HG02943 (cell line): ENCODE measurements around the gene PRKAR1B.
A peak's percentile ranks its signal among the peaks of the same experiment; 100 is the strongest.

Experiments used
- ATAC-seq: cut with Tn5 transposase; IDR thresholded peaks from one replicate; pipeline ENCODE4 v1.9.1; 2021; ENCODE audit warnings: mild to moderate bottlenecking, low read depth, moderate library complexity; ENCODE audit not compliant: unreplicated experiment

Gene PRKAR1B

DNA sequence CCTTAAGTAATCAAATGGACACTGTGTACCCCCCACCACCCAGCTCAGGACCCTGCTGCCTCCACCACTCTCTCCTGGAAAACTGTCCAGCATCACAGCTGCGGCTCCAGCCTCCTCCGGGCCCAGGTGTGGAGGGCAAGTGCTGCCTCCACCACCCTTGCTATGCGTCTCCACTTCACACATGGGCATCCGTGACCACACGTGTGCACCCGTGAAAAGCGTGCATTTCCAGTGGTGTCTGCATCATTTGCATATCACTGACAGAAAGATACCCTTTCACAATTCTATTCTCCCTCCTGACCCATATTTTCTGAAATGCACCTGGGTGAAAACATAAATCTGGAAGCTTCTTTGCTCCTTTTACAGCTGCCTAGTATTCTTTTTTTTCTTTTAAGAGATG is 117.7 kb downstream of the PRKAR1B start:
- ATAC-seq, result no peak

GRCh38 chr7:608954-609353 is 118.1 kb downstream of the PRKAR1B start:
- ATAC-seq, result no peak

DNA sequence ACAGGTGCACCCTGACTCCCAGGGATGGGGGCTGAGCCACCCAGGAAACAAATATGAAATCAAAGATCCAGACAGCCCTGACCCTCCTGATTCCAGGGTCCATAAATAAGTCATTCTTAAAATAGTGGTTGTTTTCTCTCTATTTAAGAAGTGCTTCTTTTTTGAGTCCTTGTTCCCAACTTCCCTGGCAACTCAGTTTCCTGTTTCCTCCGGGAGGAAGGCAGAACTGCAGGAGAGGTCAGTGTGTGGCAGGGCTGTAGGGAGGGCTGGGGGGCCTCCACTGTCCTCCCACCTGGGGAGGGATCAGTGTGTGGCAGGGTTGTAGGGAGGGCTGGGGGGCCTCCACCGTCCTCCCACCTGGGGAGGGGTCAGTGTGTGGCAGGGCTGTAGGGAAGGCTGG is 118.7 kb downstream of the PRKAR1B start:
- no peak for ATAC-seq

DNA sequence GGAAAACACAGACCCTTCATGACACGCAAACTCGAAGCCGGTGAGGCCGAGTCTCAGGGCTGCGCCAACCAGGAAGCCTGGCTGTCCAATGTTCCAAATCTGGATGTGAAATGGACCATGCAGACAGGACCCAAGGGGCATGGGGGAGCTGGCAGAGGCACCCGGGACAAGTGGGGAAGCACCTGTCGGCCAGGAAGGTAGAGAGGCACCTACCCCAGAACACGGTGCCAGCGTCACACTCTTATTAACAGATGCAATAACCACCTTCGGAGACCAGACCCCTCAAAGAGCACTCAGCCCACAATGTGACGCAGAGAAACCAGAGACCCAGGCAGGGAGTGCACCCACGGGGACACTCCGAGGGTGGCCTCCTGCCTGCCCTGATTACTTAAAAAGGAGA is 119.1 kb downstream of the PRKAR1B start:
- no peak for ATAC-seq

DNA sequence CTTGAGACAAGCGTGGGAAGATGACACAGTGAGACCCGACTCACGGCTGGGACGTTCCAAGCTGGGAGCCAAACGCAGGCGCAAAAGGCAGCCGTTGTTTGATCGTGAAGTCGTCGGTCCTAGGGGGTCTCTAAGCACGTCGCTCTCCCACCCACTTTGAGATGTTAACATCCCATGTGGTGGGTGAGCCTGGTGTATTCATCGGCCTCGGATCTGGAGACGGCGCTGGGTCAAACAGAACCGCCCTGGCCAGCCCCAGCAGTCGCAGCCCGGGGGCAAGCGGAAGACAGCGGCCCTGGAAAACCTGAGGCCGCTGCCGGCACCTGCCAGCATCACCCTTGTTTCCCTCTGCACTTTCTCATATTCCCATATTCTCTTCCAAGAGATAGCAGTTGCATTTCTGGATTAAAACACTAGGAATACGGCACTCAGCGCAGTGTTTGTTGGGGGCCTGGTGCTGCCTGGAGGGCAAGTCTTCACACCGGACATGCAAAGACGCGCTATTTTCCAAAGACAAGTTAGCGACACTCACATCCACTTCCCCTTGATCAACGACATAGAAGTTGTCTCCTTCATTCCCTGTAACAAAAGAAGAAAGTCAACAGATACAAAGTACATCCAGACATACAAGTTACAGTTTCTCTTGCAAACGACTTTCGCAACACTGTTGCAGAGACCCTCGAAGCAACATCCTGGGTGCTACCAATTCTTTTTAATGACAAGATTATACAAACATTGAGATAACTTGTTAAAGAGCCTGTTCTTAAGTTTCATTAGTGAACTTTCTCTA is 121.2 kb downstream of the PRKAR1B start:
- no peak for ATAC-seq

- ATAC-seq, result no peak
Measured at GRCh38 chr7:604884-605531, 122.1 kb downstream of the PRKAR1B start.

- peak; percentile 68 for ATAC-seq
Measured at GRCh38 chr7:604001-604883, 122.8 kb downstream of the PRKAR1B start.

- no peak for ATAC-seq
Measured at GRCh38 chr7:603152-603951, 123.7 kb downstream of the PRKAR1B start.

DNA sequence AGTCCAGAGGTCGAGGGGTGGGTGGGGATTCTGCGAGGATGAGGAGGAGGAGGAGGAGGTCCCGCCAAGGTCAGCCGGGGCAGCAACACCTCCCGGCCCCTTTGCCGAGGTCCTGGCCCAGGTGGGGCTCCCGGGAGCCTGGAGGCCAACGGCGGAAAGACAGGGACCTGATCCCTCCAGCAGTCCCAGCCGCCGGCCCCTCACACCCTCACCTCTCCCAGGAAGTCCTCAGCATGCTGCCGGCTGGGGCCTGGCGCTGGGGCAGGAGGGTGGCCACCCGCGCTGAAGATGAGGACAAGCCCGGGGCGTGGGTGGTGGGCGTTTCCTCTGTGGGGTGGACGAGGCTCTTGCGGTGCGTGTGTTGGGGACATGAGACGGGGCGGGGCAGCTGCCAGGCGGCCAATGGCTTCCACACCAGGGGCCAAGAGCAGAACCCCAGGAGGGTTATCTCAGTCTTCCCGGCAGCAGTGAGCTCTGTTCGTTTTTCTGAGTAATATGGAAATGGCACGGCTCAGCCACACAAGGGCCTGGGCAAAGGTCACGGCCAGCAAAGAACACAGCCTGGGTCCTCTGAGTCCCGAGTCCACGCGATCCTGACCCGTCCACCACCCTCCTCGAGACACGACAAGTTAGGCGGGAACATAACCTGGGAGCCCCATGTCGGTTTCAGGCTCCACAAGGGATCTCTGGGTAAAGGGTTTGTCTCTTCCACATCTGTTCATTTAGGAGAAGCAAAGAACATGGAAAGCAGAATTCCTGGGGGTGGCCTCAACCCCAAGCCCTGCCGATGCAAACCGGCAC is 124.5 kb downstream of the PRKAR1B start:
- no peak for ATAC-seq

- ATAC-seq, result no peak
Measured at GRCh38 chr7:601595-602340, 125.3 kb downstream of the PRKAR1B start.

DNA sequence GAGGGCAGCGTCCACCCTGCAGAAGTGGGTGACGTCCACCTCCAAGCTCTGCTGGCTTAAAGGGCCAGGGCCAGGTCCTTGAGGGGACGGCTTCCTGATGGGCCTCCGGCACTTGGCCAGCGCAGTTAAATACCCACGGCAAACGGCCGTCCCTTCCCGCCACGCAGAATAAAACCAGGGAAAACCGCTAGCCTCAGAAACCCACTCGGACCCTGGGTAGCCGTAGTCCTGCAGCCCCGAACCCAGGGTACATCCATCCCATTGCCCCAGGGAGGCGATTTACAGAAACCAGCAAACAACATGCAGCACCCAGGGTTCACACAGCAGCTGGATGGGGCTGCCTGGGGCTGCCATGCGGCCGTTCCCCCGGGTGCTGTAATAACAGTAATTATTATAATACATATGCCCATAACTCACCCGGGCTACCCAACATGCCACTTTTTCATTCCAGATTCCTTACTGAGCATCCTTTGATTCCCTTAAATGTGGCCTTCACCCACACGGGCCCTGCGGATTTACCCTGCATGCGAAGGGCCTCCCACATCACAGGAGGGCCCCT is 126.0 kb downstream of the PRKAR1B start:
- ATAC-seq, result no peak

GRCh38 chr7:600149-601035 is 126.7 kb downstream of the PRKAR1B start:
- ATAC-seq, result no peak

- ATAC-seq, result no peak
Measured at GRCh38 chr7:598899-599298, 128.2 kb downstream of the PRKAR1B start.

- ATAC-seq, result no peak
Measured at GRCh38 chr7:597348-598178, 129.5 kb downstream of the PRKAR1B start.

DNA sequence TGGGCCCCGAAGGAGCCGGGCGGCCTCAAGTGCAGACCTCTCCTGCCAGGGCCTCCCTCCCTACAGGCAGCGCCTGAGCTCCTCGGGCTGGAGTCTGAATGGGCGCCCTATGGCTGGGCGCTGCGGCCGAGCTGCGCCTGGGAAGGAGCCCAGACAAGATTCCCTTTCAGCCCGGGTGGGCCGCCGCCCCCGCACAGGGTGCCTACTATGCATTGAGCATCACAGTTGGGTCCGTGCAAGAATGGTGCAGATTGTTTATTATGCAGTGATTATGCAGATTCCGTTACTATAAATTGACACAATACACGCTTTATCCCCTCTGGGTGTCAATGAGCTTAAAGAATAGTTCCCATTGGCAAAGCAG is 130.3 kb downstream of the PRKAR1B start:
- ATAC-seq, result no peak

GRCh38 chr7:596071-596818 is 130.8 kb downstream of the PRKAR1B start:
- ATAC-seq, result no peak
